Renal pelvis (tissue), 3 donors: ENCODE results near the gene EXOC3. TPM values are rescaled to one million over a fixed set of nuclear protein-coding genes. Genes with fewer than 3 reads are reported as not detected.

ENCODE experiments used
- polyA plus RNA-seq, 3 donors: library from polyadenylated mRNA; unstranded; fragments of 120-200 nt; gene quantifications; one replicate each; pipeline ENCODE4 v1.2.1, GENCODE V29; 2013; ENCODE audit not compliant: insufficient read length in 3 of 3

EXOC3 gene
- polyA plus RNA-seq, 3 donors: 57.0 to 79.1 (median 66.9) TPM

Other genes with a start within 250 kb of the EXOC3 start
- gene CCDC127, start 225.0 kb upstream of the EXOC3 start, polyA plus RNA-seq: 10 to 100 TPM; 14.3 to 19.2 (median 15.9) TPM
- 100 to 1,000 TPM; 146 to 161 (median 150) TPM for gene SDHA, start 224.9 kb upstream of the EXOC3 start, polyA plus RNA-seq
- gene PDCD6, start 171.5 kb upstream of the EXOC3 start, polyA plus RNA-seq: 100 to 1,000 TPM; 124 to 141 (median 135) TPM
- gene AHRR, start 121.5 kb upstream of the EXOC3 start, polyA plus RNA-seq: 1 to 10 TPM; 2.4 to 3.6 (median 2.8) TPM
- 10 to 100 TPM; 46.4 to 69.6 (median 58.0) TPM for gene SLC9A3, start 81.3 kb downstream of the EXOC3 start, polyA plus RNA-seq
- gene CEP72, start 169.2 kb downstream of the EXOC3 start, polyA plus RNA-seq: 10 to 100 TPM in 2 of 3 donors, 1 to 10 TPM in 1; 8.6 to 11.3 (median 10.3) TPM